HCT116 (cell line): Measurements from ENCODE around the gene TTC23. TPM values are rescaled to one million over a fixed set of nuclear protein-coding genes. Genes with fewer than 3 reads are reported as not detected.

Experiments used
- ATAC-seq: fragments of 200-7000 bp; cut with Tn5 transposase; 2 replicates; pipeline ENCODE4 v1.9.1; 2020; ENCODE audit warnings: mild to moderate bottlenecking, moderate library complexity
- BruUV-seq: library from RNA; stranded (reverse); fragments of 400-500 nt; replicated peaks from 2 replicates; lab custom pipeline; 2021; lab: Mats Ljungman, UMichigan
- CTCF ChIA-PET: fragments of 300-600 bp; sonication (Branson Sonifier 250); formaldehyde crosslinking; loops from one replicate; lab custom pipeline; 2021; ENCODE audit warnings: antibody characterized with exemption; lab: Charles Lee
- POLR2A ChIA-PET: fragments of 300-600, 350-600 bp; sonication (Branson Sonifier 250); formaldehyde crosslinking; loops from one replicate; lab custom pipeline; 2021; ENCODE audit warnings: antibody characterized with exemption; lab: Charles Lee
- RAD21 ChIA-PET, 2 experiments: fragments of 300-600 bp; sonication (Branson Sonifier 250); formaldehyde crosslinking; loops; one replicate each; lab custom pipeline; 2023; ENCODE audit warnings: low total read pairs in 2 of 2; ENCODE audit not compliant: uncharacterized antibody in 2 of 2, unreplicated experiment in 2 of 2, low non-redundant PET in 1 of 2; lab: Charles Lee
- DNase-seq: peaks from one replicate; pipeline ENCODE4 v3.0.0-alpha.2; 2010; ENCODE audit warnings: low read depth, low spot score
- H2AFZ ChIP-seq: fragments of 200-600 bp; shearing (Covaris generic), sonication (generic); 2 replicates; pipeline ENCODE4 v1.6.1; 2017; ENCODE audit warnings: low read depth, mixed run types, mixed read lengths, antibody characterized with exemption, low read length; ENCODE audit not compliant: poor library complexity, severe bottlenecking
- H3K27ac ChIP-seq: 2 replicates; pipeline ENCODE4 v1.5.1; 2012; ENCODE audit warnings: low read depth, low read length
- H3K27me3 ChIP-seq: fragments of 200-600 bp; sonication (generic); 2 replicates; pipeline ENCODE4 v1.6.1; 2016; ENCODE audit warnings: mixed run types, low read length, mixed read lengths; ENCODE audit not compliant: insufficient read depth
- H3K36me3 ChIP-seq, 2 experiments: fragments of 200-500 bp in 1 of 2; fragments of 200-600 bp in 1 of 2; sonication (Bioruptor generic) in 1 of 2; sonication (generic) in 1 of 2; 2 replicates each; pipeline versions ENCODE4 v1.5.1 to v1.6.1; 2014 to 2016; ENCODE audit warnings: low read length in 2 of 2, inconsistent platforms in 1 of 2, mixed read lengths in 1 of 2, mixed run types in 1 of 2; ENCODE audit not compliant: insufficient read depth in 2 of 2, control insufficient read depth in 1 of 2
- H3K4me1 ChIP-seq, 2 experiments: fragments of 200-600 bp in 1 of 2; sonication (generic) in 1 of 2; 2 replicates each; pipeline versions ENCODE4 v1.5.1 to v1.6.1; 2012 to 2017; ENCODE audit warnings: low read length in 2 of 2, inconsistent platforms in 1 of 2, mild to moderate bottlenecking in 1 of 2, mixed read lengths in 1 of 2, mixed run types in 1 of 2, moderate library complexity in 1 of 2; ENCODE audit not compliant: insufficient read depth in 2 of 2, control insufficient read depth in 1 of 2
- H3K4me2 ChIP-seq: fragments of 200-600 bp; sonication (generic); 2 replicates; pipeline ENCODE4 v1.6.1; 2017; ENCODE audit warnings: mixed run types, low read length, mixed read lengths
- H3K4me3 ChIP-seq, 2 experiments: fragments of 200-600 bp in 1 of 2; sonication (generic) in 1 of 2; replicated peaks in 1 of 2; 2 replicates each; pipeline ENCODE4 v1.5.1; 2011 to 2016; ENCODE audit warnings: low read length in 2 of 2, control low read depth in 1 of 2, low read depth in 1 of 2, mild to moderate bottlenecking in 1 of 2, mixed read lengths in 1 of 2, mixed run types in 1 of 2
- H3K79me2 ChIP-seq: fragments of 200-600 bp; sonication (generic); 2 replicates; pipeline ENCODE4 v1.6.1; 2017; ENCODE audit warnings: mild to moderate bottlenecking, mixed run types, low read length, moderate library complexity, mixed read lengths; ENCODE audit not compliant: insufficient read depth
- H3K9ac ChIP-seq: fragments of 200-600 bp; sonication (generic); 2 replicates; pipeline ENCODE4 v1.6.1; 2016; ENCODE audit warnings: low read length, mixed read lengths
- H3K9me2 ChIP-seq: fragments of 200-600 bp; sonication (generic), shearing (Covaris generic); 2 replicates; pipeline ENCODE4 v1.6.1; 2017; ENCODE audit warnings: mixed run types, mild to moderate bottlenecking, moderate library complexity; ENCODE audit not compliant: insufficient read depth
- H3K9me3 ChIP-seq, 2 experiments: fragments of 200-500 bp in 1 of 2; fragments of 200-600 bp in 1 of 2; sonication (Bioruptor generic) in 1 of 2; sonication (generic) in 1 of 2; 2 replicates each; pipeline ENCODE4 v1.6.1; 2014 to 2017; ENCODE audit warnings: low read length in 2 of 2, mixed read lengths in 2 of 2, inconsistent platforms in 1 of 2, low read depth in 1 of 2, mild to moderate bottlenecking in 1 of 2, mixed run types in 1 of 2, moderate library complexity in 1 of 2; ENCODE audit not compliant: control insufficient read depth in 1 of 2, insufficient read depth in 1 of 2
- H4K20me1 ChIP-seq: fragments of 200-600 bp; sonication (generic), shearing (Covaris generic); 2 replicates; pipeline ENCODE4 v1.6.1; 2017; ENCODE audit warnings: mixed run types, mild to moderate bottlenecking, moderate library complexity; ENCODE audit not compliant: insufficient read depth
- ATF3 ChIP-seq: IDR thresholded peaks from 2 replicates; pipeline ENCODE4 v1.6.1; 2012
- CBX3 ChIP-seq: IDR thresholded peaks from 2 replicates; pipeline ENCODE4 v1.6.1; 2012; ENCODE audit warnings: low read depth
- CEBPB ChIP-seq: IDR thresholded peaks from 2 replicates; pipeline ENCODE4 v1.6.1; 2012; ENCODE audit warnings: low read depth
- CTCF ChIP-seq, 3 experiments: fragments of 200-600 bp in 1 of 3; sonication (generic) in 1 of 3; IDR thresholded peaks in 2 of 3; conservative IDR thresholded peaks in 1 of 3; 2 replicates each; pipeline ENCODE4 v1.5.1; 2012 to 2017; ENCODE audit warnings: low read depth in 2 of 3, low read length in 2 of 3, antibody characterized with exemption in 1 of 3, borderline replicate concordance in 1 of 3, control low read depth in 1 of 3, mild to moderate bottlenecking in 1 of 3, mixed read lengths in 1 of 3, mixed run types in 1 of 3, moderate library complexity in 1 of 3; ENCODE audit not compliant: insufficient read depth in 1 of 3
- EGR1 ChIP-seq: IDR thresholded peaks from 2 replicates; pipeline ENCODE4 v1.6.1; 2012; ENCODE audit warnings: low read depth
- ELF1 ChIP-seq: IDR thresholded peaks from 2 replicates; pipeline ENCODE4 v1.6.1; 2012; ENCODE audit warnings: low read depth, borderline replicate concordance
- EZH2 ChIP-seq: fragments of 200-600 bp; sonication (generic); IDR thresholded peaks from 2 replicates; pipeline ENCODE4 v1.6.1; 2017; ENCODE audit warnings: antibody characterized with exemption, mixed run types
- EZH2phosphoT487 ChIP-seq: fragments of 200-600 bp; IDR thresholded peaks from 2 replicates; pipeline ENCODE4 v1.6.1; 2018; ENCODE audit warnings: antibody characterized with exemption, borderline replicate concordance
- FOSL1 ChIP-seq: IDR thresholded peaks from 2 replicates; pipeline ENCODE4 v1.6.1; 2012; ENCODE audit warnings: low read depth
- JUND ChIP-seq: IDR thresholded peaks from 2 replicates; pipeline ENCODE4 v1.6.1; 2012
- MAX ChIP-seq: IDR thresholded peaks from 2 replicates; pipeline ENCODE4 v1.6.1; 2012
- SP1 ChIP-seq: IDR thresholded peaks from 2 replicates; pipeline ENCODE4 v1.6.1; 2012; ENCODE audit warnings: low read depth
- TCF7L2 ChIP-seq: IDR thresholded peaks from 2 replicates; pipeline ENCODE4 v1.7.0; 2011; ENCODE audit warnings: borderline replicate concordance, inconsistent platforms; ENCODE audit not compliant: insufficient read depth, insufficient read length; ENCODE audit errors: extremely low read depth
- YY1 ChIP-seq: IDR thresholded peaks from 2 replicates; pipeline ENCODE4 v1.6.1; 2011; ENCODE audit warnings: low read length, low read depth, moderate library complexity, mild to moderate bottlenecking; ENCODE audit not compliant: insufficient replicate concordance; ENCODE audit errors: extremely low read depth
- ZBTB33 ChIP-seq: IDR thresholded peaks from 2 replicates; pipeline ENCODE4 v1.6.1; 2011; ENCODE audit warnings: mild to moderate bottlenecking, low read length, moderate library complexity; ENCODE audit not compliant: insufficient replicate concordance; ENCODE audit errors: extremely low read depth
- ZNF274 ChIP-seq: fragments of 200-500 bp; sonication (Bioruptor generic); IDR thresholded peaks from 2 replicates; pipeline ENCODE4 v1.6.1; 2014; ENCODE audit warnings: mild to moderate bottlenecking, low read depth, low read length, inconsistent platforms
- intact Hi-C: fragments of 100-400 bp; cut with micrococcal nuclease; formaldehyde crosslinking; loops from 2 replicates; pipeline ENCODE4 v1.10.0; 2022
- total RNA-seq: library from RNA; stranded (reverse); gene quantifications from one replicate; pipeline ENCODE4 v1.2.1, GENCODE V29; 2021; ENCODE audit not compliant: unreplicated experiment

The TTC23 gene
- total RNA-seq, 1 experiment from 2014 or later: 10.2 TPM

- DNase-seq (no peak), ATAC-seq (no peak)
- Histone ChIP-seq H3K27me3 (no peaks in the 10 kb centered on the region), H3K4me3 (no peak overlapping the region), H3K79me2 (no peaks in the 10 kb centered on the region), H3K36me3 (no peaks in the 10 kb centered on the region), H3K4me1 (peaks cover 0 to 3% of the 10 kb centered on the region in 2 experiments; a peak in 1 of 4 replicates), H4K20me1 (no peaks in the 10 kb centered on the region), H3K9me2 (no peaks in the 10 kb centered on the region), H3K27ac (no peak overlapping the region), H3K9ac (no peak overlapping the region), H2AFZ (no peak overlapping the region), H3K9me3 (no peaks in the 10 kb centered on the region), H3K4me2 (no peak overlapping the region)
- ChIA-PET RAD21 (no interaction called here), POLR2A (no interaction called here), CTCF (no interaction called here)
- TF ChIP-seq EZH2phosphoT487: no peak
- TF ChIP-seq YY1: no peak
- no peak for TF ChIP-seq TCF7L2
- TF ChIP-seq EZH2: no peak
- no peak for TF ChIP-seq ATF3
- TF ChIP-seq ZNF274: no peak
- no peak for TF ChIP-seq CBX3
- no peak for TF ChIP-seq ZBTB33
- TF ChIP-seq MAX: no peak
- TF ChIP-seq CEBPB: no peak
- no peak for TF ChIP-seq SP1
- TF ChIP-seq CTCF (IDR thresholded peaks at IDR 0.05 in 2 of 3, conservative IDR thresholded peaks at IDR 0.05 in 1 of 3; ENCODE audit: borderline replicate concordance in 1 of 3, insufficient read depth in 1 of 3, low read depth in 2 of 3, low read length in 2 of 3): no peak
- no peak for TF ChIP-seq FOSL1
- TF ChIP-seq ELF1: no peak
- no peak for TF ChIP-seq JUND
- no peak for TF ChIP-seq EGR1
- intact Hi-C loops: no loop called here
- BruUV-seq: no TSS peak
These were observed 107.4 kb downstream of the TTC23 start for GRCh38 chr15:99141943-99142342.
